HG03039 (cell line): ENCODE data around the gene NHS.

Source experiments
- ATAC-seq: cut with Tn5 transposase; IDR thresholded peaks from one replicate; pipeline ENCODE4 v1.9.1; 2021; ENCODE audit warnings: mild to moderate bottlenecking, moderate library complexity; ENCODE audit not compliant: unreplicated experiment

Gene NHS

GRCh38 chrX:17403972-17404371 is 29.0 kb downstream of the NHS start:
- ATAC-seq = no peak

DNA sequence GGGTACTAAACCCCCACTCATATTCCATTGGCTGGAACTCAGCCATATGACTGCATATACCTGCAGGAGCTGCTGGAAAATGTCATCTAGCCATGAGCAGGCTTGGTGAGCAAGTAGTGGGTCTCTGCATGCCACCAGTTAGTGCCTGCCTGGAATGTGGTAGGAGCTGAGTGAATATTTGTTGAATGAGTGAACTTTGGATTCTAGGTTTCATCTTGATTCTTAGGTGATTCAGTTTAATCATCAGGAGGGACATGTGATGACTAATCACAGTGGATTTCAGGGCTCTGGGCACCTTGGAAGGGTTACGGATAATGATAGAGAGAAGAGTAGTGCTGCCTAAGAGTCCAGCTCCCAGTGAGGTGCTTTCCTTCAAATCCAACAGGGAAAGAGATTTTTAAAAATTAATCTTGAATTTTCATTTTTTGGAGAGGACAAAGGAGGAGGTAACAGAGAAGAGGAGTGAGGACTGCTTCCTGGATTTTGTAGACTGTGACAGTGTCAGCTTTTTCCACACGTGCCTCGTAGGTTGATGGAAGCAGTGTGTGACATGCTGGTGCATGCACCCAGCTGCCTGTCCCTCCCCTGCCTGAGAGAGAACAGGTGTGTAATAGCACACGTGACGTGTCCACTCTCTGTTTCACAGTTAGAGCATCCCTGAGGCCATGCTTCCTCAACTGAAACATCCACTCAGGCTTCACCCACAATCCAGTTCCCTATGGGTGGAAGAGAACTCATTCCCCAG is 30.4 kb downstream of the NHS start:
- no peak for ATAC-seq

- ATAC-seq = no peak
These were observed 34.7 kb downstream of the NHS start for GRCh38 chrX:17409566-17410290.

DNA sequence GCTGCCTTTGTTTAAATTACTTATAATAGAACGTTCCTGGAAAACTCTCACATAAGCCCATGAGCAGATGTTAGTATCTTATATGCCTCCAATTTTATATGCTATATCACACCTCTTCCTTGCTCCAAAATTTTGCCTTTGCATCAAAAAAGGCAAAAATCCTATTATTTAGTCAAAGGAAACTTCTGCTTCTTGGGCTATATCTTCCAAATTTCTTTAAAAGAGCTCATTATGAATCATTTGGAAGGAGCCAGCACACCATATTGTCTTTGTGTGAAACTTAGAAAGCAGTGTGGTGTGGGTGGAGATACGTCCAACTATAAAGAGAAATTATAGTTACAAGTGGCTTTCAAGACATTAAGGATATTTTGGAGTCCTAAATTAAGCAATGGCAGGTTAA is 35.7 kb downstream of the NHS start:
- no peak for ATAC-seq

GRCh38 chrX:17411205-17411604 is 36.2 kb downstream of the NHS start:
- no peak for ATAC-seq

DNA sequence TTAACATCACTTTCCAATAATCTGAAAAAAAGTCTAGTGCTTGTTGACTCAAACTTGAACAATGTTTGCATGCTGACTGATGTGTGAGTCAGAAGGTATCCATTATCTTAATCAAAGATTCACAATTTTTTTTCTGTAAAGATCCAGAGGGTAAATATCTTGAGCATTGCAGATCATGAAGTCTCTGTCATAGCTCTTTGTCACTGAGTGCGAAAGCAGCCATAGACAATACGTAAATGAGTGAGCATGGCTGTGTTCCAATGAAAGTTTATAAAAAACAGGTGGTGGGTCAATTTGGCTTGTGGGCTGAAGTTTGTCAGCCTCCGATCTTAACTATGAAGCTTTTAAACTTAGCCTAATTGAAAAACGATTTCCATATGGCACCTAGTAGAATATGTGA is 37.7 kb downstream of the NHS start:
- no peak for ATAC-seq

- no peak for ATAC-seq
These were observed 38.2 kb downstream of the NHS start for GRCh38 chrX:17413228-17413627.

- ATAC-seq = no peak
These were observed 39.1 kb downstream of the NHS start for GRCh38 chrX:17414027-17414658.

- no peak for ATAC-seq
These were observed 39.8 kb downstream of the NHS start for GRCh38 chrX:17414839-17415238.

DNA sequence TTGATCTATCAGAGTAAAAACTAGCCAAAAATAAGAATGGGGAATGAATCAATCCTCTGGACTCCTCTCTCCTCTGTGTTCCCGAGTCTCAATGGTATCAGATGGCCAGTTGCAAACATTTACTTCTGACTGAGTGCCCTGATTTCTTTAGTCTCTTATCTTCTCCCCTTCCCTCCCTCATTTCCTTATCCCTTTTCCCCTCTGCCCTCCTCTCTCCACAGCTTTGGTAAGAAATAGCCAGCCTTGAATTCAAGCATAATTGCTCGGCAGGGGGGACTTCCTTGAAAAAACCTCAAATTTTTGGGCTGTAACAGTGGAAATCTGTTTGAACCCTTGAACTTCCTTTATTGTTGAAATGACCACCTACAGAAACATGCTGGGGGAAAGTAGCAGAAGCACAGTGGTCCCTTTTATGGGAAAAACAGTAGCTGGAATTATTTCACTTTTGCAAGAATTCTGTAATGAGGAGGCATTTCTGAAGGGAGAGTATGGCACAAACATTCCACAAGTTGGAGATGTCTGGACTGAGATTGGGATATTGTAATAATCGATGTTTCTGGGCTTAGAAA is 40.3 kb downstream of the NHS start:
- ATAC-seq = no peak

DNA sequence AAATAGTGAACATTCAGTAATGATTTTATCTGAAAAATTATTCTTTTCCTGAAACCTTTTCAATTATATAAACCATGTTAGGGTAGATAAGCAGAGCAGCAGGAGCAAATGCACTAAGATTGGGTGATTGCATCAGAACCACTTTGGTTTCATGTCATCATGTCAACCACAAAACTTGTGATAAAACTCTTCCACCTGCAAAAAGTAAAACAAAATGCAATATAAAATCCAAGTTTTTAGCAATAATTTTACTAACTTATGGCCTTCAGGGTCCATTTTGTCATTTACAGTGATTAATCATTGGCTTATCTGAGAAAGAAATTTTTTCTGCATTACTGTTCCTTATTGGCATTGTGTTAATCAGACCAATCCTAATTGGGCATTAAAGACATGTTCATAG is 42.4 kb downstream of the NHS start:
- no peak for ATAC-seq

GRCh38 chrX:17425136-17425535 is 50.1 kb downstream of the NHS start:
- ATAC-seq = no peak

DNA sequence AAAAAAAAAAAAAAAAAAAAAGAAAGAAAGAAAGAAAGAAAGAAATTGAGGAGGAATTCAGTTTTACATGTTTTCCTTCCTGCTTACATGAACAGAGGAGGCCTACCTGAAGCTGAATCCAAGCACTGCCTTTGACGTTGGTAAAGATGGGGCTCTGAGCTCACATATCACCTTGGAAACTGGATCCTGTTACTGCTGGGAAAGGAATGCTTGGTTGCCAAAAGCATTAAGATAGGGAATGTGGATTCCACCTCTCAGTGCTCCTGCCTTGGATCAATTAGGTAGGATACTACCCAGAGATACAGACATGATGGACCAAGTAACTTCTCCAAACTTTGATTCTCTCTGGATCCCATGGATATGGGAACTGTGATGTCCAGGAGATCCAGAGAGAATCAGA is 50.6 kb downstream of the NHS start:
- ATAC-seq = no peak

DNA sequence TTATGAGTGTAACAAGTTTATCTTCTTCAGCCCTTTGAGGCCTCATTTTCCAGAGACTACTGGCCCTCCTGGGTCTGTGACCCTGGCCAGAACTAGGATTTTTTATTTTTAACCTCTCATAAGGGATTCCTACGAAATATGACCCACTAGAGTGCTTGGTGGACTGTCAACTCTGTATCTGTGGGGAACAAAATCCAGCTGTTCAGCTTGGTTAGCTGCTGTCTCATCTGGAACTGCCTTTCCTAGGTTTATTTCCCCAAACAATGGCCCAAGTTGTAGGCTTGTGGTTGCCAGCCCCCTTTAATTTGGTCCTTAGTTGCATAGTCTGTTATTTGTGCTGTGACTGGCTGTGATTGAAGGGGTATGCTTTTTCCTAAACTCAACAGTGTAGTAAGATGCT is 56.2 kb downstream of the NHS start:
- no peak for ATAC-seq

DNA sequence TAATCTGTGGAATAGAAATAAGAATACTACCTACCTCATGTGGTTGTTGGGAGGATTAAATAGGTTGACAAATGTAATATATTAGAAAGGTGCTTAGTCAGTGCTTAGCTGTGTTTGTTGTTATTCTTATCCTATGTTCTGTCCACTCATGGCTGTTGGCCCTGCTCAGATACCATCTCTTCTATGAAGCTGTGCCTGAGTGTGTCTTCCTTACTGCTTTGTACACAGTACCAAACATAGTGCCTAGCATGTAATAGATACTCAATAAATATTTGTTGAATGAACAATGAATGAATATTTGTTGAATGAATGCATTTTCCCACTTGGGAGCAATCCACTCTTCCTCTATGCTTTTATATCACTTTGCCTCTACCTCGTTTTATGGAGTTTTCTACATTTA is 57.2 kb downstream of the NHS start:
- ATAC-seq = no peak

DNA sequence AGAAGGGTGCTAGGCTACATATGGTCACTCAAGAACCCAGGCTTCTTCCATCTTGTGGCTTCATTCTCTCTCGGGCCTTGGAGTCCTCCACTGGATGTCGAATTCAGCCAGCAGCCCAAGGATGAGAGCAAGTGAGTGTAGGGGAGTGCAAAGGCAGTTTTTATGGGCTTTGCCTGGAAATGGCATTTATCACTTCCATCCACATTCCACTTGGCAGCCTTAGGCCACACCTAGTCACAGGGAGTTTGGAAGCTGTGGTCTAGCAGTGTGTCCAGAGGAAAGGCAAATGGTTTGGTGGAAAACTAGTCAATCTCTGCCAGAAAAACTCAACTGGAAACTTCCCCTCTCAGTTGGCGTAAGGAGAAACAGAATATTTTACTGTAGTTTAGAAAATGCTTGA is 59.0 kb downstream of the NHS start:
- no peak for ATAC-seq

DNA sequence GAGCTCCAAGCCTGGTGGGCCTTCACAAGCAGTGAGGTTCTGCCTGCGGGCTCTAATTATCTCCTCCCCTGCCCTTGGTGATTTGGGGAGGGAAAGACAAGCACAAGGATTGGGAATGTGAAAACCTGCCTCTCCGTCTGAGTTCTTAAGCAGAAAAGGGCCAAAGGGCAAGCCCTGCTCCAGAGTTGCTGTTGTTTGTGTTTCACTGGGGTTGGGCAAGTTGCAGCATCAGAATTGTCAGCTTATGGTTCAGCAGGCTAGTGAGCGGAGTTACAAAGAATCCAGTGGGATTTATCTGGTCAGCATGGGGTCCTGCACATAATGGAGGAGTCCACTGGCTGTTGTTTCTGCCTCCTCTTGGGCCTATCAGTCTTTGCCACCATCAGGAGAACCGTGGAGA is 60.5 kb downstream of the NHS start:
- no peak for ATAC-seq

DNA sequence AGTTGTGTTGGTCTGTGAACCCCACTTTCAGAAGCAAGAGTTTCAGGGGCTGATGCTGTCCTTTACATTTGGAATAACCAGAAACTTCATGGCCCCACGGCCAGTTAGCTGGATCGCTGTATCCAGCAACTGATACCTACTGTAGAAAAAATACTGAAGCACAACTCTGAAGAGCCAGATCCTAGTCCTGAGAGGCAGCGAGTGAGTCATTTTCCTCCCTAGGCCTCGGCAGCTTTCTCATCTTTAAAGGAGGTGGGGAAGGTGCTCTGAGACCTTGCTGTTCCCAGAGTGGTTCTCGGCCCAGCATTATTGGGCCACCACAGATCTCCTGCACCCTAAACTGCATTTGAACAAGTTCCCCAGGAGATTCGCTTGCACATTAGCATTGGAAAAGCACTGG is 63.2 kb downstream of the NHS start:
- no peak for ATAC-seq

DNA sequence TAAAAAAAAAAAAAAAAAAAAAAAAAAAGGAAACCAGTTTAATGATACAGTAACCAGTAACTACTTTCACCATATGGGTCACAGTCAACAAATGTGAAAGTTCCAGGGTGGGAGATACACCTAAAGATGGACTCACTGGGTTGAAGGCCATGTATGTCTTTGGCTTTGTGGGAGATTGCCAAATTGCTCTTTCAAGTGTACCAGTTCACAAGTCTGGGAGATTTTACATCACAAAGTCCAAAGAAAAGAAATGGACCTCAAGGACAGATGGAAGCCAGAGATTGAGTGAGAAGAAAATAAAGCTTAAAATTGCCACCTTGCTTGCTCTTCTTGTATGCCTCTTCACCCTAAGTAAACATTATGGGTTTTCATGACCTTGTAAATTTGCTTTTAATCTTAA is 65.3 kb downstream of the NHS start:
- no peak for ATAC-seq

DNA sequence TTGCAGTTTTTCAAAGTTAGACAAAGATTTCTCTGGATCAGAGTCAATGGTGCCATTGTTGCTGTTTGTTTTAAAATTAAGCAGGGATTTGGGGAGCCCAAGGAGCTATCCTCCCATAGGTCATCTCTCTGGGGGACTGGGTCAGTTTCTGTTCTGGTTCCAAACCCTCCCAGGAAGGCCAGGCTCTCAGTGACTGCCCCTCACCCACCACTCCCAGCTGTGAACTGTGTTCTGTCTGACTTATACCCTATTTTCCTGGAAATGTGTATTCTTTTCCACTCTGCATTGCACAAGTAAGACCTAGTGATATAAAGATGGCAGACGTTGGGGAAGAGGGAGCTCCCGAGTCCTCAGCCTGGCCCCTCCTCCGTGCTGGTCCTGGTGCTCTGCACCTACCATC is 65.8 kb downstream of the NHS start:
- no peak for ATAC-seq

DNA sequence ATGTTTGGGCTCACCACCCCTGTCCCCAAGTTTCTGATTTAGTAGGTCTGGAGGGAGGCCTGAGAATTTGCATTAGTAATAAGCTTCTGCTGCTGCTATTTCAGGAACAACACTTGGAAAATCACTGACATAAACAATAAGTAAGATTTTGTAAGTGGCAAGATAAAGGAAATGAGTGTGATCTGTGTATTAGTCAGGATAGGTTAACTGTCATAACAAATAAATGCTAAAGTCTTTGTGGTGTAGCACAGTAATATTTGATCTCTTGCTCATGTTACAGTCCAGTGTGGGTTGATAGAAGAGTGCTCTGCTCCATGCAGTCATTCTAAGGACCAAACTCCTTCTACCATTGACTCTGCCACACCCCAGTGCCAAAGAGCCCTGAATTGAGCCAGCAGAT is 67.0 kb downstream of the NHS start:
- no peak for ATAC-seq

DNA sequence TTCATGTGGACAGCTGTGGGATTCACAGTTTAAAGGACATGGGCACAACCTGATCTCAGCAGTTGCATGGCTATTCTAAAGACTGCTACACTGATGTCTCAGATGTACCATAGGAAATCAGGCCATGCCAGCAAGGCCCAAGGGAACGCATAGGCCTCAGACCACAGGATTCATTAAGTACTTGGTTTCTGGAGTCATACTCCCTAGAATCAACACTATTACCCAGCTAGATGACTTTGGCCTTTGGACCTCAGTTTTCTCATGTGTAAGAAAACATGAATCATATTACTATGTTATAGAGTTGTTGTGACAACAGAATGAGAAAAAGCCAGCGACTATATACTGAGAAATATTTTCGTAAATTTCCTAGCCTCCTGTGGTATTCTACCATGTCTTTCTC is 67.9 kb downstream of the NHS start:
- no peak for ATAC-seq
